ENCODE results near the gene TOE1.

The TOE1 gene

GRCh38 chr1:45348020-45348419, 8.1 kb downstream of the TOE1 start:
- Histone ChIP-seq H3K4me3 (ENCODE audit: low read depth, low read length) (no peak overlapping the region), H3K9me3 (ENCODE audit: control insufficient read depth, insufficient read depth, low read depth, low read length) (no peaks in the 10 kb centered on the region), H3K27ac (ENCODE audit: extremely low read depth, low read depth, low read length) (no peak overlapping the region), H3K36me3 (ENCODE audit: control insufficient read depth in 2 of 2, insufficient read depth in 1 of 2, low read length in 2 of 2) (peaks cover 0 to 40% of the 10 kb centered on the region in 2 experiments; a peak in 2 of 3 replicates), H3K4me1 (ENCODE audit: control insufficient read depth, insufficient read depth, low read length) (no peaks in the 10 kb centered on the region)
- TF ChIP-seq ZFP37 (tag by site-specific recombination; IDR thresholded peaks at IDR 0.05) (peak; percentile 63; the same call in 1 of the 2 replicates), SCRT1 (tag by site-specific recombination; IDR thresholded peaks at IDR 0.05; ENCODE audit: borderline replicate concordance) (no peak)
- POLR2A ChIA-PET, result interaction anchor here (0.8 to 3.0 kb wide), 7 partner anchors 8 to 626 kb away, joined by 3 to 31 read pairs (median 4); partner anchors contain the start of genes BTBD19, CCDC163, MMACHC and MUTYH
- CTCF ChIA-PET, result interaction anchor here (0.9 to 4.3 kb wide), 5 partner anchors 7 to 164 kb away, joined by 3 to 23 read pairs (median 5); partner anchors contain the start of genes MUTYH and TOE1

GRCh38 chr1:45348609-45348965, 8.6 kb downstream of the TOE1 start:
- H3K36me3 ChIP-seq (ENCODE audit: control insufficient read depth in 2 of 2, insufficient read depth in 1 of 2, low read length in 2 of 2), result peaks cover 0 to 34% of the 10 kb centered on the region in 2 experiments; a peak in 2 of 3 replicates
- no peaks in the 10 kb centered on the region for H3K4me1 ChIP-seq (ENCODE audit: control insufficient read depth, insufficient read depth, low read length)
- TF ChIP-seq ATF2 (tag by site-specific recombination; IDR thresholded peaks at IDR 0.05; ENCODE audit: low read depth) (peak; percentile 55; the same call in 1 of the 2 replicates), ZBTB44 (tag by site-specific recombination; IDR thresholded peaks at IDR 0.05) (no peak)
- H3K9me3 ChIP-seq (ENCODE audit: control insufficient read depth, insufficient read depth, low read depth, low read length), result no peaks in the 10 kb centered on the region
- CTCF ChIA-PET, result interaction anchor here (0.9 to 4.3 kb wide), 4 partner anchors 8 to 163 kb away, joined by 3 to 23 read pairs (median 6); partner anchors contain the start of genes MUTYH and TOE1
- POLR2A ChIA-PET, result interaction anchor here (0.8 to 3.0 kb wide), 7 partner anchors 8 to 627 kb away, joined by 3 to 31 read pairs (median 4); partner anchors contain the start of genes BTBD19, CCDC163, MMACHC and MUTYH
- no peak overlapping the region for H3K27ac ChIP-seq (ENCODE audit: extremely low read depth, low read depth, low read length)
- no peak overlapping the region for H3K4me3 ChIP-seq (ENCODE audit: low read depth, low read length)

- H3K4me3 ChIP-seq (ENCODE audit: low read depth, low read length), result no peak overlapping the region
- POLR2A ChIA-PET, result interaction anchor here (0.8 to 3.0 kb wide), 6 partner anchors 9 to 627 kb away, joined by 3 to 31 read pairs (median 4); partner anchors contain the start of genes BTBD19, CCDC163, MMACHC and MUTYH
- H3K4me1 ChIP-seq (ENCODE audit: control insufficient read depth, insufficient read depth, low read length), result no peaks in the 10 kb centered on the region
- no peaks in the 10 kb centered on the region for H3K9me3 ChIP-seq (ENCODE audit: control insufficient read depth, insufficient read depth, low read depth, low read length)
- CTCF ChIA-PET, result interaction anchor here (0.9 to 4.3 kb wide), 5 partner anchors 8 to 163 kb away, joined by 3 to 23 read pairs (median 8); partner anchors contain the start of genes MUTYH and TOE1
- H3K36me3 ChIP-seq (ENCODE audit: control insufficient read depth in 2 of 2, insufficient read depth in 1 of 2, low read length in 2 of 2), result peaks cover 0 to 29% of the 10 kb centered on the region in 2 experiments; a peak in 1 of 3 replicates
- H3K27ac ChIP-seq (ENCODE audit: extremely low read depth, low read depth, low read length), result no peak overlapping the region
- no peak for TF ChIP-seq ZNF549 (tag by site-specific recombination; IDR thresholded peaks at IDR 0.05)
- TF ChIP-seq ZNF704 (tag by site-specific recombination; IDR thresholded peaks at IDR 0.05), result no peak
- TF ChIP-seq KLF1 (tag by site-specific recombination; IDR thresholded peaks at IDR 0.05), result no peak
- no peak for TF ChIP-seq CTCF (tag by site-specific recombination; IDR thresholded peaks at IDR 0.05)
- TF ChIP-seq ZNF830 (tag by site-specific recombination; IDR thresholded peaks at IDR 0.05; ENCODE audit: low read depth), result no peak
- no peak for TF ChIP-seq ZNF776 (tag by site-specific recombination; IDR thresholded peaks at IDR 0.05; ENCODE audit: borderline replicate concordance)
- TF ChIP-seq SCRT2 (tag by site-specific recombination; IDR thresholded peaks at IDR 0.05), result 0 out of 2 replicates have a peak, but pooled peaks have one; percentile 30
- TF ChIP-seq ZNF624 (tag by site-specific recombination; IDR thresholded peaks at IDR 0.05), result no peak
- TF ChIP-seq ZBTB7A (tag by site-specific recombination; IDR thresholded peaks at IDR 0.05; ENCODE audit: low read depth), result no peak
- no peak for TF ChIP-seq REST (tag by site-specific recombination; IDR thresholded peaks at IDR 0.05)
- no peak for TF ChIP-seq ZNF157 (tag by site-specific recombination; IDR thresholded peaks at IDR 0.05)
- no peak for TF ChIP-seq FEZF1 (tag by site-specific recombination; IDR thresholded peaks at IDR 0.05)
- no peak for TF ChIP-seq ZNF514 (tag by site-specific recombination; IDR thresholded peaks at IDR 0.05)
- peak; percentile 71; the same call in 1 of the 2 replicates for TF ChIP-seq ZBTB17 (tag by site-specific recombination; IDR thresholded peaks at IDR 0.05)
These were observed 9.2 kb downstream of the TOE1 start for GRCh38 chr1:45348966-45349677.

All from HEK293 (cell line).